GM15510 (cell line): ENCODE measurements around the gene ANKRD16.

ENCODE experiments used
- POLR2A ChIP-seq: IDR thresholded peaks from 3 replicates; pipeline ENCODE4 v1.6.1; 2011; ENCODE audit warnings: borderline replicate concordance; ENCODE audit not compliant: insufficient read length; ENCODE audit errors: extremely low read depth

The ANKRD16 gene

DNA sequence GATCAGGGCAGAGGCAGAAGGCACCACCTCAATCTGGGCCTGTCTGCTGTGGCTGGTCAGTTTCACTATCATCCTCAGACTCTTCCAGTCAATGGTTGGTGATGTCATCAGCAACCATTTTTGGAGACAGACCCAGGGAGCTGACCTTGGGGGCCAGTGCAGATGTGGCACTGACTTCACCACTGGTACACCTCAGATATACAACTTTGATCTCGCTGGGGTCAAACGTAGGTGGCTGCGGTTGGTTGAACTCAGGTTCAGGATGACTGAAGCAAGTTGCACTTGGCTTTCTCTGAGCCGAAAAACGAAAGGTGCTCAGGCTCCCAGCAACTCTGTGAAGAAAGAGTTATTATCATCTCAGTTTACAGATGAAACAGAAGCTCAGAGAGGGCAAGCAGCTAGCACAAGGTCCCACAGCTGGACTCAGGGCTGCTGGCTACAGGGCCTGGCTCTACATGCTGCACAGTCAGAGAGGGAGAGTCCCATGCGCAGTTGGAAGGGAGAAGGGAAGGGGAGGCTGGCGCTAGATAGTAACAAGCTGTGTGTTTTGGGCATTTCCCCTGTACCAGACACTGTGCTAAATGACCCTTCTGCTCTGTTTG lies 27.2 kb downstream of the ANKRD16 start:
- no peak for TF ChIP-seq POLR2A

DNA sequence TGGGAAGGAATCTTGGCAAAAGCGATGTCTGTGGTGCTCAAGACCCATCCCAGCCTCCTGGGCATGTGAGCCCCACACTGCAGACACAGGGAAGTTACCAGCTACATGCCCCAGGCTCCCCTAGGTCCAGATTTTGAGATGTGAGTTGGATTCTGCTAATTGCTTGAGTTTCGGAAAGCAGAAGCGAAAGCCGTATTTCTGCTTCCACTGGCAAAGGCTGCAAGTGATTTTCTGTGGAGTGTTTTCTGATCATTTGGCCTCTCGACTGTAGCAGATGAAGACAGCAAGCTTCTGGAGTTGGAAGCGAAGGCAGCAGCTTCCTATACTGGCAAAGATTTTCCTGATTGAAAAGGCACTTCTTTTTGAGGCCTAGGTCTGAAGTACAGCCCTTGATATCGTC lies 29.6 kb downstream of the ANKRD16 start:
- TF ChIP-seq POLR2A = no peak

DNA sequence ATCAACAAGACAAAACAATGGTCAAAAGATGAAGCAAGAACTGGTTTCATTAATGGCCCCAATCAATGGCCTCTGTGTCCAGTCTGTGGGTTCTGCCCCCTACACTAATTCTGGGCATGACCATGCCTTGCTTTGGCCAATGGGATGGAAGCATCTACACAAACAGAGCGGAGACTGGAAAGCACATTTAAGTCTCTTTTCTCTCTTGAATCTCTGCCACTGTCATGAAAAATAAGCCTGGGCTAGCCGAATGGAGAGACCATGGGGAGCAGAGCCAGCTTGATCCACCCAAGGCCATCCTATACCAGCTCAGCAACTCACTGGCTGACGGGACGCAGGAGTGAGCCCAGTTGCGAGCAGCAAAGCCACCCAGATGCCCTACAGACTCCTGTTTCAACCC lies 30.9 kb downstream of the ANKRD16 start:
- no peak for TF ChIP-seq POLR2A

DNA sequence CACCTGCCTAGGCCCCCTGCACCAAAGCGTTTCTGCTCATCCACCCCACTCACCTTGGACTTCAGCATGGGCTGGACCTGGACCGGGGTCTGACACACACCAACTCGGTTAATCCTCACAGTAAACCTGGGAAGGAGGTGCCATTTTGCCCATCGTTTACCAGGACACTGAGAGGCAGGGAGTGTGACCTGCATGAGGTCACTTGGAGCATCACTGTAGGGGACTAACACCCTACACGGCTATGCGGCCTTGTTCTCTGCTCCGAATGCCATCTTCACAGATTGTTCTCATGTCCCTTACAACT lies 33.0 kb downstream of the ANKRD16 start:
- TF ChIP-seq POLR2A = no peak

DNA sequence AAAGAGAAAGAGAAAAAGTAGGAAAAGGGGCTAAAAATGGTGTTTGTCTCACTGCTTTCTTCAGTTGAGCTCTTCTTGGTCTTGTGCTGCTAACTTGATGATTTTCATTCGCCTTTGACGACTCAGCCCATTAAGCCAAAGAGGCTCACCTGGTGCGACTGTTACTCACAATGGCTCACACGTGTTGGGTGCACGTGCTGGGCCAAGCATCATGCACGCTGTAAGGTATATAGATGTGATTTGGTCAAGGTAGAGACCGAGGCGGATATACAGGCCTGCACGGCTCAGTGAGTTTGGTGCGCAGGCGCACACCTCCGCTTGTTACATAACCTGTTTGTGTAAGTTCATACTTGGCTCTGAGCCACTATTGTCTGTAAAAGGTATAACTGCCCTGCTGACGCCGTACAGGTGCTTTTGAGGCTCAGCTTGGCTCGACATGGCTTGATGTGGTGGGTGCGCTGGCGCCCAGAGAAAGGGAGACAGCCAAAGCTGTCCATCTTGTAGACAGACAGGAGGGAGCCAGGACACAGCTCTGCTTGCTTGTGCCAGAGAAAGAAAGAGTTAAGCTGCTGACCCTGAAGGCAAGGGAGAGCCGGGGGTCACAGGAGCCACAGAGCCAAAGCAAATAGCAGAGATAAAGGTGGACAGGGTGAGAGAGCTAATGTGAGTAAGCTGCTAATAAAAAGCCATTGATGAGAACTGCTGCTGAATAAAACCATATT lies 33.6 kb downstream of the ANKRD16 start:
- TF ChIP-seq POLR2A = no peak

DNA sequence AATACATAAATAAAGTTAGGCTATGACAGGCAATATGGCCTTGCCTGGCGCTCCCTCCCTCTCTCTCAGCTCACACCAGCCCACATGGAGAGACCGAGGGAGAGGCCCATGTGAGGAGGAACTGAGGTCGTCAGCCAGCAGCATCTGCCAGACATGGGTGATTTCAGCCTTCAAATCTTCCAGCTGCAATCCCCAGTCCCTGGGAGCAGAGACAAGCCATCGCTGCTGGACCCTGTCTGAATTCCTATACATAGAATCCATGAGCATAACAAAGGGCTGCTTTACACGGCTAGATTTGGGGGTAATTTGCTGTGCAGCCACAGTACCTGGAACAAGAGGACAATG lies 35.6 kb downstream of the ANKRD16 start:
- TF ChIP-seq POLR2A = no peak

DNA sequence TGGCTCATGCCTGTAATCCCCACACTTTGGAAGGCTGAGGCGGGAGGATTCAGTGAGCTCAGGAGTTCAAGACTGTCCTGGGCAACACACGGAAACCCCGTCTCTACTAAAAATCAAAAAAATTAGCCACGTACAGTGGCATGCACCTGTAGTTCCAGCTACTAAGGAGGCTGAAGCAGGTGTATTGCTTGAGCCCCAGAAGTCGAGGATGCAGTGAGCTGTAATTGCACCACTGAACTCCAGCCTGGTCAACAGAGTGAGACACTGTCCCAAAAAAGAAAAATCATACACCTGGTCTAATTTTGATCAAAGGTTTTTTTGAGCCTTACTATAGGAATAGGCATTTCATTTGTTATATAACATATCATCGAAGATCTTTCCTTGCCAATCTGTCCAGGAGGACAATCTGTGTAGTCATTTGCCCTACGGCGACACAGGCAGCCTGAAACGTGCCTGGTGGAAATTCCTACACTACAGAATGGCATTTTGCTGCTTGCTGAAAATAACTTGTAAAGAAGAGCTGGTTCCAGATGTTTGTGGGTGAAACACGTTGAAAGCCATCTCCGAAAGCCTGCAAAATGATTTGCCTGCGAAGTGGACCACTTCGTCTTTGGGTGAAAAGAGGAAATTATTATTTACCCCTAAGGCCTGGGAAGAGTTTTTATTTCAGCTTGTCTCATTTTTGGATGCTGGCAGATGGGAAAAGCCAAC lies 45.2 kb downstream of the ANKRD16 start:
- TF ChIP-seq POLR2A = no peak

DNA sequence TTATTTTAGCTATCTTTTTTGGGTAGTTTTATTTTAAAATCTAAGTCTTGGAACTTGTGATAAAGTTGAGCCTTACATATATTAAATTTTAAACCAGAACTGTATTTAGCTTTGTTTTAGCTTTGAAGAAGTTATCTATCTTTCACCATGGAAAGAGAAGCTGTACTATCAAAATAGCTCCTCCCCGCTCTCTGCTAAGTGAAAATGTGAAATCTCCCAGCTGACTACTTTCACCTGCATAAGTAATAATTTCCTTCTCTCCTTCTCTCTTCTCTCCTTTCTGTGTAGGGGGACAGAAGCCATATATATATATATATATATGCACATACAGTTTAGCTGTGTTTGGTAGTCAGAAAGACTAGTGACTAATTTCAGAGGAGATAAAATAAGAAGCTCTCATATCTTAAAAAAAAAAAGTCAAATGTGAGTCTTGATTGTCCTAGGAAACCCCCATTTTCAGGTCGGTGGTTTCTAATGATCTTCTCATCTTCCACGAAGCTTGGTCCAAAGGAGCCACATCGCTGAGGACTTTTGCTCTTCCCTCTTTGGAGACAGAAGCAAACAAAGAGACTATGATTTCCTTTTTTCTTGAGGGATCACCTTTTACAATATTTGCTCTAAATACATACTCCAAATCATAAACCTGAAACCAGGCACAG lies 45.9 kb downstream of the ANKRD16 start:
- TF ChIP-seq POLR2A = no peak

DNA sequence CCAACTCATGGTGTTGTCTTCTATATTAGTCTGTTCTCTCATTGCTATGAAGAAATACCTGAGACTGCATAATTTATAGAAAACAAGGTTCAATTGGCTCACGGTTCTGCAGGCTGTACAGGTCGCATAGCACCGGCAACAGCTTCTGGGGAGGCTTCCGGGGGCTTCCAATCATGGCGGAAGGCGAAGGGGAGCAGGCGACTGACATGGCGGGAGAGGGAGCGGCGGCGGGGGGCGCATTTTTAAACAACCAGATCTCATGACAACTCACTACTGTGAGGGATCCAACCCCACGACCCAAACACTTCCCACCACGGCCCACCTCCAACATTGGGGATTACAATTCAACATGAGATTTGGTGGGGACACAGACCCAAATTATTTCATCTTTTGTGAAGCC lies 47.7 kb downstream of the ANKRD16 start:
- no peak for TF ChIP-seq POLR2A

DNA sequence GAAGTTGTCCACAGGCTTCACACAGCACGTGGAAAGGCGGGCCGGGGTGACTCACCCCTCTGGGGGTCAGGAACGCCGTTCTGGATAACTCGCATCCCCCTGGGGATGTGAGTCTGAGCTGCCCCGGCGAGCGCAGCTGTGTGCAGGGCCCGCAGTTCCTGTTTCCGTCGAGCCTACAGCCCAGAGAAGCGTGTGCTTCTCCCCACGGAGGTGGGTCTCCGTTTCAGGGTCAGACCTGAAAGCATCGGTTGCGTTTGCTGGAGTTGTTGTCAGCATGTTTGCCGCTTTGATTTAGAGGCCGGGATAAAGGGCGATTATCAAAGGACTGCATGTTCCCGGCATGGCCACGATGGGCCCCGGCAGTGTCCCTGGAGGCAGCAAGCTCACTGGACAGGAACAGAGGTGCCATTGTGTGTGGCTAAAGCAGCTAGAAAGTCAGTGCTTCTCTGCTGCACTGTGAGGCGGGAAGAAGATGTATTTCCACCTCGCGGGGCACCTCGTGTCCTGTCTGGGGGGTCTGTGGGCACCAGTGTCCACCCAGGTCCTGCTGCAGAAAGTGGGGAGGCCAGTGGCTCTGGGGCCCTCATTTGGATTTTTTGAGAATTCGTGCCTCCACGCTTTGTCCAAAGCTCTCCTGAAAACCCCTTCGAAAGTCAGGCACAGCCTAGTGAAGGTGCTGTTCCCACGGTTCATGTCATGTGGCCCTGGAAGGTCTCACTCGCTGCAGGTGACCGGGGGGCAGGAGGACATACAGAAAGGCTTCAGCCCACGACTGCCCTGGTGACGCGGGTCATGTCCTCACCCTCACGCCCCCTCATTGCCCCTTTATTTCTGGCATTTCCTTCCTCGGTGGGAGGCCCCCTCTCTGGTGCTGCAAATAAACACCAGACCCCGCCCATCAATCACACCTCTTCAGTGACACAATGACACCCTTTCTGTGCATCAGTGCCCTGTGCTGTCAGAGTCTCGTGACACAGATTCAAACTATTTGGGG lies 49.1 kb downstream of the ANKRD16 start:
- TF ChIP-seq POLR2A = peak; percentile 55

DNA sequence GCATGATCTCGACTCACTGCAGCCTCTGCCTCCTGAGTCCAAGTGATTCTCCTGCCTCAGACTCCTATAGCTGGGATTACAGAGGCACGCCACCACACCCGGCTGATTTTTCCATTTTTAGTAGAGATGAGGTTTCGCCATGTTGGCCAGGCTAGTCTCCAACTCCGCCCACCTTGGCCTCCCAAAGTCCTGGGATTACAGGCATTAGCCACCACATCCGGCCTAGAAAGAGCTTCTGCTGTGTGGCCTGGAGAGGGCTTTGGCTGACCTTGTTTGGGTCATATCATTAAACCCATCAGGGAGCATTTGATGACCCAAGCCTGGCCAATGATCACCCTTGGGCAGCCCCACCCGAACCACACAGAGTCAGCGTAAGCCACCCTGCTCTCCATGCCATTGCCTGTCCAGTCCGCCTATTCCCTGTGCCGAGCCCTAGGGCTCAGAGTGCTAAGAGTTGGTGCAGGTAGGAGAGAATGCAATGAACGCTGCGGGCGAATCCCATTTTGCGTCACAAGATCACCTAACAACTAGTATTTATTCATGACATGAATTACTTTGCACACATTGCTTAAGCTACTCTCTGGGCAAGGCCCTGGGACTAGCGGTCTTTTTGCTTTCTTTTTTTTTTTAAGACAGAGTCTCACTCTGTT lies 54.1 kb downstream of the ANKRD16 start:
- no peak for TF ChIP-seq POLR2A

DNA sequence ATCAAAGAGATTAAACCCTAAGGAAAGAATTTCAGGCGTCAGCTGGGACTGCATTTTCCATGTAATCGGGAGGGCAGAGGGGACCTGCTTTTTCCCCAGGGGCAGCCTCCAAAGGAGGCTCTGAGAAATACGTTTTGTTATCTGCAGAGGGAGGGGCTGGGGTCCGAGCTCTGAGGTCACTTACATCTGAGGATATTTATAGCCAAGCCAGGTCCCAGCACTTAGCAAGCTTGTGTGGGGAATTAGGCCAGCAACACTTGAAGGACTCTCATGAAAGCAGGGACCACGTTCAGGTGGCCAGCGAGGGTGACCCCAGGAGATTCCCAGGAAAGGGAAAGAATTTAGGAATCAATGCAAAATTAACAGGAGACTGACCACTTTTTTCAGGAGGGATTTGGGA lies 55.9 kb downstream of the ANKRD16 start:
- no peak for TF ChIP-seq POLR2A

DNA sequence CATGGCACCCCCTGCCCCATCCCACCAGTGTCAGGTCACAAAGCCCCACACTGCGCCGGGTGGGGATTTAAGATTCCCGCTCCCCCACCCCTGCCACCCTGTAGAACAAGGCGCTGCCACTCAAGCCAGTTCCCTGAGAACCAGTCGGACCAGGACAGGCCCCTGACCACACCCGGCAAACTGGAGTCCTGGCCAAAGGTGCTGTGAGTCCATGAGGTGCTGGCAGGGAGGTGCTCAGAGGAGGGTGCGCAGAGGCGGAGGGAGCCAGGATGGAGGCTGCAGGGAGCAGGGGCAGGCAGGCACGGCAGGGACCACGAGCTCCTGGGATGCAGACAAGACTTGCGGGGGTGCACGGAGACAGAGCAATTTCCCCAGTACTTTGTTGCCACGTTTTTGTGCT lies 56.7 kb downstream of the ANKRD16 start:
- no peak for TF ChIP-seq POLR2A

DNA sequence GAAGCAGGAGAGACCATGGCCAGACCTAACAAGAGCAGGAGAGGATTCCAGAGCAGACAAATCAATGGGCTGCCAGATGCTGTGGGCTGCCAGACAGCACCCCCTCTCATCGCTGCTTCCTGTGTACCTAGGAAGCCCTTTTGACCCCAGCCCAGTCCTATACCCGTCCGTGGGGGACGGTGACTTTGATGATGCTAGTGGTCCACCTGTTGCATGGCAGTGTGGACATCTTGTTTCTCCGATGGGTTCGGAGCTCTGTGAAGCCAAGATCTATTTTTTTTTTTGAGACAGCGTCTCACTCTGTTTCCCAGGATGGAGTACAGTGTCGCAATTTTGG lies 58.3 kb downstream of the ANKRD16 start:
- no peak for TF ChIP-seq POLR2A
